Skeletal muscle cell (primary cell): ENCODE data around the gene POLN.

Source experiments
- DNase-seq: peaks from one replicate; pipeline ENCODE4 v3.0.0-alpha.2; 2010; ENCODE audit warnings: low read depth
- H3K4me3 ChIP-seq: 2 replicates; pipeline ENCODE4 v1.5.1; 2011; ENCODE audit warnings: low read depth, mild to moderate bottlenecking, control low read depth, low read length, moderate library complexity

Gene POLN

GRCh38 chr4:2265113-2266110, 23.5 kb upstream of the POLN start:
- H3K4me3 ChIP-seq = no peak overlapping the region
- no peak for DNase-seq

GRCh38 chr4:2264481-2265041, 22.6 kb upstream of the POLN start:
- H3K4me3 ChIP-seq = no peak overlapping the region
- DNase-seq = no peak

- H3K4me3 ChIP-seq = no peak overlapping the region
Observed at GRCh38 chr4:2263926-2264321, 22.0 kb upstream of the POLN start.

GRCh38 chr4:2262944-2263250, 21.0 kb upstream of the POLN start:
- DNase-seq = no peak
- peak overlapping the region; percentile 72 for H3K4me3 ChIP-seq

More at GRCh38 chr4:2263926-2264321, 22.0 kb upstream of the POLN start:
- no peak for DNase-seq

GRCh38 chr4:2262145-2262943, 20.4 kb upstream of the POLN start:
- H3K4me3 ChIP-seq = peak overlapping the region; percentile 87
- peak; percentile 99 for DNase-seq

- no peak for DNase-seq
- H3K4me3 ChIP-seq = peak within 1 kb of the TSS; percentile 87
Observed at GRCh38 chr4:2261853-2262144, 19.9 kb upstream of the POLN start, which contains the start of gene MXD4. Gene MXD4 (minus strand): TSS chr4:2262109. CDS start chr4:2261980, 129 bp downstream.

GRCh38 chr4:2261110-2261852, 19.4 kb upstream of the POLN start:
- no peak for DNase-seq
- peak overlapping the region; percentile 87 for H3K4me3 ChIP-seq

GRCh38 chr4:2260344-2261109, 18.6 kb upstream of the POLN start:
- peak overlapping the region; percentile 87 for H3K4me3 ChIP-seq
- no peak for DNase-seq

- DNase-seq = no peak
- H3K4me3 ChIP-seq = peak overlapping the region; percentile 87
Observed at GRCh38 chr4:2259541-2260343, 17.8 kb upstream of the POLN start.

- no peak for DNase-seq
- H3K4me3 ChIP-seq = no peak overlapping the region
Observed at GRCh38 chr4:2259036-2259540, 17.2 kb upstream of the POLN start.

GRCh38 chr4:2258091-2259035, 16.4 kb upstream of the POLN start:
- H3K4me3 ChIP-seq = no peak overlapping the region
- no peak for DNase-seq

- DNase-seq = no peak
- H3K4me3 ChIP-seq = no peak overlapping the region
Observed at GRCh38 chr4:2257361-2258081, 15.6 kb upstream of the POLN start.

- H3K4me3 ChIP-seq = no peak overlapping the region
- no peak for DNase-seq
Observed at GRCh38 chr4:2256781-2257191, 14.9 kb upstream of the POLN start.

GRCh38 chr4:2256156-2256731, 14.3 kb upstream of the POLN start:
- no peak overlapping the region for H3K4me3 ChIP-seq
- DNase-seq = no peak

- DNase-seq = no peak
- no peak overlapping the region for H3K4me3 ChIP-seq
Observed at GRCh38 chr4:2255501-2256155, 13.7 kb upstream of the POLN start.
